GM12891 (cell line): ENCODE results near the gene MBNL3.

Source experiments
- DNase-seq: peaks from one replicate; pipeline ENCODE4 v3.0.0; 2011; ENCODE audit warnings: low spot score; ENCODE audit not compliant: insufficient read length
- FAIRE-seq: peaks from 2 replicates; lab custom pipeline; 2011; peaks lifted over from hg19 to GRCh38; lab: Jason Lieb, UNC
- PAX5 ChIP-seq: IDR thresholded peaks from 2 replicates; pipeline ENCODE4 v1.6.1; 2011; ENCODE audit warnings: low read length, moderate library complexity, mild to moderate bottlenecking; ENCODE audit not compliant: insufficient read depth, severe bottlenecking
- POLR2A ChIP-seq: IDR thresholded peaks from 2 replicates; pipeline ENCODE4 v1.6.1; 2011; ENCODE audit warnings: low read depth, low read length, control low read depth
- POLR2AphosphoS5 ChIP-seq: IDR thresholded peaks from 2 replicates; pipeline ENCODE4 v1.6.1; 2011; ENCODE audit warnings: low read depth, low read length, control low read depth
- POU2F2 ChIP-seq: IDR thresholded peaks from 2 replicates; pipeline ENCODE4 v1.6.1; 2011; ENCODE audit warnings: low read depth, mild to moderate bottlenecking, control low read depth, low read length, moderate library complexity
- SPI1 ChIP-seq: IDR thresholded peaks from 2 replicates; pipeline ENCODE4 v1.6.1; 2011; ENCODE audit warnings: low read depth, low read length, control low read depth
- TAF1 ChIP-seq: IDR thresholded peaks from 2 replicates; pipeline ENCODE4 v1.6.1; 2011; ENCODE audit warnings: low read depth, low read length, control low read depth

The MBNL3 gene

DNA sequence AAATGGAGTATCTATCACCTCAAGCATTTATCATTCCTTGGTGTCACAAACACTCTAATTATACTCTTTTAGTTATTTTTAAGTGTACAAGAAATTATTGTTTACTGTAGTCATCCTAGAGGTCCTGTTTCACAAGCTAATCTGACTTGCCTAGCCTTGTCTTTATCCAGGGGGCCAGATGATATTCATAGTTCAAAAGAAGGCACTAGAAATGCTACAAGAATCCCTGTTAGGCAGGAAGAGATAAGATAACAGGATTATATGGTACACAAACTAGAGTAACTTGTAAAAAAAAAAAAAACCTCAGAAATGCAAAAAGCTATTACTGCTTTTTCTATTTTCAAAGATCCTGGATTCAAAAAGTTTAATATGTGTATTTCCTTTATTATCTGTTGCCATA, 95.8 kb downstream of the MBNL3 start:
- FAIRE-seq = no peak
- TF ChIP-seq POLR2AphosphoS5 (no peak), TAF1 (no peak), POLR2A (no peak), POU2F2 (no peak), SPI1 (no peak), PAX5 (no peak)
- DNase-seq = no peak

DNA sequence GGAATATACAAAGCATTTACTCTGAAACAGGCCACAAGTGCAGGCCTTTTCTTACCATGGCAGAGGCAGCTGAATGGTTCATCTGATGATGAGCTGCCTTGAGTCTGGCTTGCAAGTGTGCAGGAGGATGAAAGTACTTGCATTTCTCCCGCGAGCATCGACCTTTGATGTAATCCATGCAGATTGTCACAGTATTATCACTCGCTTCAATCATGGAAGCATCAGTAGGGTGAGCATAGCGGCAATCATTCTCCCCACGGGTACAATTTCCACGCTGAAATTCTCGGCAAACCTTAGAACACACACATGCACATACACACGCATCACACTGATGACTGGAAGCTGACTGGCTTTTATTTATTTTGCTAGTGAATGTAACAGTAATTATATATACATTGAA, 98.0 kb downstream of the MBNL3 start:
- no peak for TF ChIP-seq PAX5
- TF ChIP-seq POLR2AphosphoS5 = no peak
- TF ChIP-seq POLR2A = no peak
- TF ChIP-seq POU2F2 = no peak
- no peak for TF ChIP-seq TAF1
- no peak for TF ChIP-seq SPI1

DNA sequence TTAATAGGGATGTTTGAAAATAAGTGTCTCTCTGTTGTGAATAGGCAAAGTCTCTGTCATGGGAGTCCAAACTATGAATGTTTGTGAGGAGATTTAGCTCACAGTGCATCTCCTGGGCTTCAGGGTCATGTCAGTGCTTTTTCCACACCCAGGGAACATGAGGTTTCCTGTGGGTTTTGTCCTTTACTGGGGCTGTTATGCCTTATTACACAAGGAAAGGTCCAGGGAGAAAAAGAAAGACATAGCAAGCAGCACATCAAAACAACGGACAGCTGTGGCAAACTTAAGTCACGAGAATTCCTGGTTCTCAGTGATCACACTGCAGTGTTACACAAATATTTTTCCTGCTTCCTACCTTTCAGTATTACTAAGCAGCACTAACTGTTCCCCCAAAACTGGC, 99.4 kb downstream of the MBNL3 start:
- FAIRE-seq = no peak
- no peak for TF ChIP-seq TAF1
- no peak for TF ChIP-seq POLR2AphosphoS5
- no peak for TF ChIP-seq POLR2A
- no peak for TF ChIP-seq PAX5
- TF ChIP-seq SPI1 = no peak
- no peak for TF ChIP-seq POU2F2
- DNase-seq = no peak

More for the DNA sequence above, 98.0 kb downstream of the MBNL3 start:
- FAIRE-seq (no peak), DNase-seq (no peak)

DNA sequence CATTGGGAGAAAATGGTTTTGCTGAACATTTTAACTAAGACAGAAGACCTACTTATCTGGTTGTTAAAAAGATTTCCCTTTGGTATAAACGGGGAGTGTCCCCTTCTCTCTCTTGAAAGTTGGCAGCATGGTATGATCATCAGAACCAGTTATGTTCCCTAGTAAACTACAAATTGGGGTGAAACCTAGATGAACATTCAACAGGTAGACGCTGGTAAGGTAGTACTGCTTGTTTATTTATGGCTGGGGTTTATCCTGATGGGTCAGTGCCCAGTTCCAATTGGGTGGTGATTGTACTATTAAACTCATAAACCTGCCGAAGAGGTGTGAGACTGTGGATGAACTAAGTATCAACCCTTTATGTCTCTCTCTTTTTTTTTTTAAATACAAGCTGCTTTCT, 100.5 kb downstream of the MBNL3 start:
- FAIRE-seq (no peak), DNase-seq (no peak)
- no peak for TF ChIP-seq POLR2A
- no peak for TF ChIP-seq POU2F2
- no peak for TF ChIP-seq SPI1
- no peak for TF ChIP-seq PAX5
- no peak for TF ChIP-seq POLR2AphosphoS5

DNA sequence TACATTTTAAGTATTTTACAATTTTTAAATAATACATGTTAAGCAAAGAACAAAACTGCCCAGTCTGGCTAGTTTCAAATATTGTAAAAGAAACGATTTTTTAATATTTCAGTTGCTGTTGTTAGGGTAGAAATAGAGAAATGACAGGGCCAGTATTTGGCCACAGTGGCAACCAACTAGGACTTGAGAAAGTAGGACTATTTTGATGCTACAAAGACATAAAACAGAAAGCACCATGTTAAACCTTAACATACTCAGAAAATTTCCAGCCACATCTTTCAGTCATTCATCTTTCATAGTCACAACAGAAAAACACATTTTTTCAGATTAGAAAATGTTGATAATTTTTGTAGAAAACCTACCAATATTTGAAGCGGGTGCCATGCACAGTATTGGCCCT, 104.5 kb downstream of the MBNL3 start:
- TF ChIP-seq POU2F2 (no peak), PAX5 (no peak), TAF1 (no peak), POLR2A (no peak), POLR2AphosphoS5 (no peak), SPI1 (no peak)
- no peak for FAIRE-seq
- no peak for DNase-seq

DNA sequence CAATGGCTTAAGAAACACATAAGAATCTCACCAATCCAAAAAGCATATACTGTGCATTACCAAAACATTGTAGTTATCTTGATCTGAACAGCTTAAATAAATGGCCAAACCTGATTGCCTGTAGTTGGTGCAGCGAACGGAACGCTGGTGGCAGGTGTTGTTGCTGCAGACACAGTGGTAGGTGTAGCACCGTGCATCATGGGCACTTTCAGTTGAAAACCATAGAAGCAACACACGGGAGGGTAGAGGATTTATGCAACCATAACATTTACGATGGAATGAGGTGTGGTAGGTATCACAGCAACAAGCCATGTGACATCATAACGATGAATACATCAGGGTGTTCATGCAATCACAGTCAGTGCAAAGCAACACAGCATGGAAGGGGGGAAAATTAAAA, 106.8 kb downstream of the MBNL3 start:
- DNase-seq (no peak), FAIRE-seq (peak; percentile 60)
- TF ChIP-seq POLR2AphosphoS5 = no peak
- TF ChIP-seq SPI1 = no peak
- TF ChIP-seq POU2F2 = no peak

DNA sequence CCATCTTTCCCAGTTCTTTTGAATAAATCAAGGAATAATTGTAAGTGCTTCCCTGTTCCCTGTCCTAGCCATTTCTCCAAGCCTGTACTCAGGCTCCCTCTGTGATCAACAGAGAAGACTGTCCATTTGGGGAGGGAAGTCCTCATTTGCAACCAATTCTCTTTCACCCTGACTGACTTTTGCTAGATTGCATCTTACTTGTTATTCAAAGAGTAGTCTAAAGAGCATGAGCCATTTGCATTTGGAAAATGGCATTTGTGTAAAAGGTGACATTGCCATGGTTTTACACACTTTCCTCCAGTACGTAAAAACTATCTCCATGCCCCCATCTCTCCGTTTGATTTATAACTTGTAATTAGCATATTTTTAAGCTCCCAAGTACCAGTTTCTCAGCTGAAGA, 110.6 kb downstream of the MBNL3 start:
- no peak for FAIRE-seq

DNA sequence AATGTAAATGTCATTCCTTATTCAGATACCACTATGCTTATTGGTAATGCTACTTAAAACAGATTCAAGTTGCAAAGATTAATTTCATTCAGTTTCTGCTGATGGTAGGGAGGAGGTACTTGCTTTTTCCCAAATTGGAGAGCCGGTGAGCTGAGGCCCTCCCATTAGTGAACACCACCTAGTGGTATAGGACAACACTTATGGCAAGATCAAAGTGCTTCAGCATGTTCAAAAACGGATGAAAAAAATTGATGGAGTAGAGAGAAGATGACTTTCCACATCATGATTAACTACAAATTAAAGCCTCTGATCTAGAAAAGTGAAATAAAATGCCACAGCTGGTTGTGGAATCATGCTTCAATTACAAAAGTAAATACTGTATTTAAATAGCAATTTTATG, 112.9 kb downstream of the MBNL3 start:
- FAIRE-seq (no peak), DNase-seq (no peak)

More for the DNA sequence above, 110.6 kb downstream of the MBNL3 start:
- TF ChIP-seq POU2F2 = no peak
- no peak for TF ChIP-seq POLR2A
- TF ChIP-seq PAX5 = no peak
- no peak for TF ChIP-seq SPI1
- TF ChIP-seq POLR2AphosphoS5 = no peak
- no peak for TF ChIP-seq TAF1
- no peak for DNase-seq

DNA sequence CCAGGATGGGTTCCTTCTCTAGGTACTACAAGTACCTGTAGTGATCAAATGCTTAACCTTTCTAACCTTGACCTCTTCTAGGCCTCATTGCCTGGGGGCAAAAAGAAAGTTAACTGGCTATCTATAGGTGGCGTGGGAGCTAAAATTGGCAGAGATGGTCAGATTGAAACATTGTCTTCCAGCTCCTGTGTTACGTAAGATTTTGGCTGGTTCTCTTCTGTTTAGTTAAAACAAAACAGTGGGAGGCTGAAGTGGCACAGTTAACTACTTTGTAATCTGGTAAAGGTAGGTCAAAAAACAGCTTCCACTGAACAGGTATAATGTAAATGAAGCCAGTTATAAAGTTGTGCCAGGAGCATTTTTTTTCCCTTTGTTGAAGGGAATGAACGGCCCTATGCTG, 115.2 kb downstream of the MBNL3 start:
- no peak for DNase-seq
- TF ChIP-seq SPI1 (no peak), POU2F2 (no peak), PAX5 (no peak), POLR2AphosphoS5 (no peak), POLR2A (no peak), TAF1 (no peak)
- FAIRE-seq = peak; percentile 51

More for the DNA sequence above, 112.9 kb downstream of the MBNL3 start:
- no peak for TF ChIP-seq POU2F2

DNA sequence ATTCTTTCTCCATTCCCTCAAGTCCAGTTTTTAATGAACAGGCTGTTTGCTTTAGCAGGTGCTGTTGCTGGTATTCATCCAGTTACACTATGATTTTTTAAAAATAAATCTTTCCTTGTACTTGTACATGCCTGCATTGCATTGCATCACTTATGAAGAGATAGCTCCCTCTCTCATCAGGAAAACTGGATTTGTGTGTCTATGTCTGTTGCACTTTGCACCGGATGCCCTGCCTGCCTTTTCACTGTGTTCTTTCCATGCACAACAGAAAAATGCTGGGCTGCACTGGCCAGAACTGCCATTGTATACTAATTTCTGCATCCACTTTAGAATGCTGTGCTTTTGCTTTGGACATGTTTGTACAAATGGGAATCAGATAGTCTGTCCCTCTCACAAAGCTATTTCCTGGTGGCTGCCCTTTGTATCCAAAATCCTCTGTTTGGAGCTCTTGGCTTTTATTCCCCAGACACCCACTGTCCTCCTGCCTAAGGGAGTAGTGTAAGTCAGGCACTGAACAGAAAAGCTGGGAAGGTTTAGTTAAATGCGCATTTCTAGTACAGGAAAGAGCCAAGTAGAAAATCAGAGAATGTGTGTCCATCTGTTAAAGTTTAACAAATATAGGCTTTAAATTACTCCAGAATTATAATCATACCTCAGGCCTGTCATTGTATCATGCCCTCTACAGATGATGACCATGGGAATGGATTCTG, 119.1 kb downstream of the MBNL3 start:
- DNase-seq (no peak), FAIRE-seq (no peak)
- no peak for TF ChIP-seq POU2F2
- no peak for TF ChIP-seq TAF1
- TF ChIP-seq SPI1 = no peak
- no peak for TF ChIP-seq PAX5
- TF ChIP-seq POLR2AphosphoS5 = no peak
- TF ChIP-seq POLR2A = no peak
